K562 (cell line): ENCODE measurements around the gene CORIN. TPM values are rescaled to one million over a fixed set of nuclear protein-coding genes. Genes with fewer than 3 reads are reported as not detected.
A peak's percentile ranks its signal among the peaks of the same experiment; 100 is the strongest.

Source experiments
- ATAC-seq: fragments of 200-7000 bp; cut with Tn5 transposase; 3 replicates; pipeline ENCODE4 v1.9.1; 2020; ENCODE audit warnings: moderate library complexity
- BruUV-seq: library from RNA; stranded (reverse); fragments of 400-500 nt; replicated peaks from 2 replicates; lab custom pipeline; 2021; lab: Mats Ljungman, UMichigan
- CTCF ChIA-PET: fragments of 300-600 bp; formaldehyde crosslinking; extraction: SDS; loops from one replicate; lab custom pipeline; 2021; ENCODE audit warnings: low intra/inter-chr PET ratio; lab: Yijun Ruan, JAX
- POLR2A ChIA-PET: fragments of 300-600, 350-650 bp; sonication (Branson Sonifier 250); formaldehyde crosslinking; extraction: SDS; loops from one replicate; lab custom pipeline; 2021; ENCODE audit warnings: antibody characterized with exemption, inconsistent platforms; lab: Yijun Ruan, JAX
- DNase-seq, 4 experiments: peaks; one replicate each; pipeline versions ENCODE4 v3.0.0 to v3.0.0-alpha.2; 2011 to 2018; ENCODE audit warnings: low spot score in 3 of 4, mixed read lengths in 3 of 4; ENCODE audit errors: extremely low read depth in 1 of 4
- FAIRE-seq: peaks from 2 replicates; lab custom pipeline; 2011; peaks lifted over from hg19 to GRCh38; lab: Jason Lieb, UNC
- H2AFZ ChIP-seq: 2 replicates; pipeline ENCODE4 v1.6.0; 2011; ENCODE audit warnings: low read depth, low read length, control low read depth, inconsistent platforms
- H3K27ac ChIP-seq: fragments of 200-600 bp; 3 replicates; pipeline ENCODE4 v1.8.0; 2011; ENCODE audit warnings: low read depth, mild to moderate bottlenecking, control low read depth, inconsistent platforms, low read length, moderate library complexity, mixed read lengths; ENCODE audit errors: extremely low read depth
- H3K27me3 ChIP-seq, 2 experiments: fragments of 300-600 bp in 1 of 2; 2 replicates in 1 of 2; 3 replicates in 1 of 2; pipeline versions ENCODE4 v1.6.0 to v1.8.0; 2011; ENCODE audit warnings: inconsistent platforms in 2 of 2, low read length in 2 of 2, mild to moderate bottlenecking in 1 of 2, mixed read lengths in 1 of 2, moderate library complexity in 1 of 2; ENCODE audit not compliant: control insufficient read depth in 2 of 2, insufficient read depth in 2 of 2
- H3K36me3 ChIP-seq: fragments of 300-600 bp; 3 replicates; pipeline ENCODE4 v1.8.0; 2011; ENCODE audit warnings: mild to moderate bottlenecking, low read length, inconsistent platforms; ENCODE audit not compliant: control insufficient read depth, insufficient read depth
- H3K4me1 ChIP-seq, 2 experiments: fragments of 200-600 bp in 1 of 2; replicated peaks in 1 of 2; 2 replicates in 1 of 2; 3 replicates in 1 of 2; pipeline versions ENCODE4 v1.5.1 to v1.8.0; 2011; ENCODE audit warnings: inconsistent platforms in 2 of 2, low read length in 2 of 2, mild to moderate bottlenecking in 1 of 2, mixed read lengths in 1 of 2, moderate library complexity in 1 of 2; ENCODE audit not compliant: control insufficient read depth in 2 of 2, insufficient read depth in 2 of 2
- H3K4me2 ChIP-seq: 2 replicates; pipeline ENCODE4 v1.6.1; 2011; ENCODE audit warnings: low read length, control low read depth, inconsistent platforms, mixed read lengths; ENCODE audit not compliant: insufficient read depth
- H3K4me3 ChIP-seq: fragments of 200-600 bp; sonication (generic), shearing (Covaris generic); 2 replicates; pipeline ENCODE4 v1.5.1; 2016; ENCODE audit warnings: control low read depth, inconsistent platforms
- H3K79me2 ChIP-seq: fragments of 200-600 bp; 3 replicates; pipeline ENCODE4 v1.8.0; 2011; ENCODE audit warnings: low read length, inconsistent platforms; ENCODE audit not compliant: control insufficient read depth, insufficient read depth
- H3K9ac ChIP-seq, 2 experiments: 2 replicates each; pipeline versions ENCODE4 v1.6.0 to v1.6.1; 2011; ENCODE audit warnings: low read depth in 2 of 2, low read length in 2 of 2, control low read depth in 1 of 2, inconsistent platforms in 1 of 2, mild to moderate bottlenecking in 1 of 2, mixed read lengths in 1 of 2; ENCODE audit not compliant: insufficient read depth in 1 of 2
- H3K9me1 ChIP-seq: one replicate; pipeline ENCODE4 v1.6.0; 2011; ENCODE audit warnings: inconsistent platforms, mild to moderate bottlenecking, low read length, moderate library complexity; ENCODE audit not compliant: control insufficient read depth, insufficient read depth
- H3K9me3 ChIP-seq: replicated peaks from 2 replicates; pipeline ENCODE4 v1.5.1; 2011; ENCODE audit warnings: low read depth, low read length, inconsistent platforms; ENCODE audit not compliant: control insufficient read depth, insufficient read depth
- H4K20me1 ChIP-seq: replicated peaks from 2 replicates; pipeline ENCODE4 v1.6.1; 2011; ENCODE audit warnings: low read length, inconsistent platforms, mixed read lengths; ENCODE audit not compliant: control insufficient read depth, insufficient read depth
- CREB5 ChIP-seq: fragments of 250-450 bp; sonication (Bioruptor Pico); IDR thresholded peaks from 2 replicates; pipeline ENCODE4 v1.5.0; 2020; ENCODE audit warnings: mild to moderate bottlenecking
- E2F6 ChIP-seq, 2 experiments: IDR thresholded peaks; 2 replicates each; pipeline ENCODE4 v1.6.1; 2011; ENCODE audit warnings: borderline replicate concordance in 1 of 2, control low read depth in 1 of 2, low read depth in 1 of 2, low read length in 1 of 2, mild to moderate bottlenecking in 1 of 2, mixed read lengths in 1 of 2, moderate library complexity in 1 of 2; ENCODE audit not compliant: insufficient read depth in 1 of 2, insufficient read length in 1 of 2, poor library complexity in 1 of 2, severe bottlenecking in 1 of 2; ENCODE audit errors: extremely low read depth in 1 of 2
- NRF1 ChIP-seq, 2 experiments: fragments of 450-650 bp; IDR thresholded peaks in 1 of 2; conservative IDR thresholded peaks in 1 of 2; 2 replicates each; pipeline ENCODE4 v1.6.1; 2014; ENCODE audit warnings: mild to moderate bottlenecking in 2 of 2
- NUFIP1 ChIP-seq: fragments of 450-650 bp; IDR thresholded peaks from 2 replicates; pipeline ENCODE4 v1.6.1; 2018; ENCODE audit not compliant: partially characterized antibody
- REST ChIP-seq, 2 experiments: fragments of 450-650 bp; formaldehyde crosslinking in 1 of 2; IDR thresholded peaks; 2 replicates each; pipeline versions ENCODE4 v1.4.0 to v1.6.1; 2014 to 2020; ENCODE audit warnings: mild to moderate bottlenecking in 2 of 2, borderline replicate concordance in 1 of 2, low read depth in 1 of 2
- SAFB2 ChIP-seq: fragments of 200-400 bp; formaldehyde crosslinking; IDR thresholded peaks from 2 replicates; pipeline ENCODE4 v1.6.1; 2018; ENCODE audit warnings: borderline replicate concordance, low read length, low read depth, moderate library complexity; ENCODE audit not compliant: severe bottlenecking
- YY1 ChIP-seq, 3 experiments: IDR thresholded peaks; 2 replicates each; pipeline ENCODE4 v1.6.1; 2011; ENCODE audit warnings: low read length in 2 of 3, mild to moderate bottlenecking in 2 of 3, moderate library complexity in 2 of 3, borderline replicate concordance in 1 of 3, control low read depth in 1 of 3, low read depth in 1 of 3; ENCODE audit not compliant: insufficient read depth in 3 of 3, insufficient replicate concordance in 2 of 3, control insufficient read depth in 1 of 3, insufficient read length in 1 of 3; ENCODE audit errors: extremely low read depth in 1 of 3
- ZNF140 ChIP-seq: fragments of 250-450 bp; sonication (Bioruptor Pico); IDR thresholded peaks from 2 replicates; pipeline ENCODE4 v1.8.0; 2021; ENCODE audit warnings: moderate library complexity, mild to moderate bottlenecking, inconsistent platforms
- ZNF311 ChIP-seq: fragments of 250-450 bp; sonication (Bioruptor Pico); IDR thresholded peaks from 2 replicates; pipeline ENCODE4 v1.4.0; 2020; ENCODE audit warnings: mild to moderate bottlenecking, moderate library complexity
- ZNF717 ChIP-seq: fragments of 250-450 bp; sonication (Bioruptor Pico); IDR thresholded peaks from 2 replicates; pipeline ENCODE4 v1.5.0; 2021
- WGBS: fragments of 100-300 bp; shearing (Covaris generic); methylation state at CpG from one replicate; pipeline ENCODE4 v1.1.6; 2016; ENCODE audit warnings: low coverage, mixed read lengths; ENCODE audit not compliant: insufficient coverage; ENCODE audit errors: missing lambda C conversion rate; 5-methylcytosine and 5-hydroxymethylcytosine counted together
- in situ Hi-C: fragments of 300-500 bp; cut with MboI; formaldehyde crosslinking; loops from 4 replicates; pipeline ENCODE4 v1.15.0; 2018; ENCODE audit warnings: inconsistent platforms, mixed read lengths
- intact Hi-C: fragments of 100-400 bp; cut with micrococcal nuclease; formaldehyde crosslinking; loops from 2 replicates; pipeline ENCODE4 v1.14.2; 2022
- polyA plus RNA-seq, 8 experiments: library from polyadenylated mRNA; depleted of rRNA in 4 of 8; stranded (reverse) in 5 of 8; unstranded in 3 of 8; fragments of >200 nt; fragmentation: Nextera tagmentation in 2 of 8; fragmentation: Illumina TruSeq in 1 of 8; extraction: Ambion mirVana in 2 of 8; extraction: Trizol in 1 of 8; gene quantifications; 2 replicates each; pipeline versions ENCODE4 v1.2.1 to v1.2.3, GENCODE V29; 2011 to 2014; ENCODE audit warnings: inconsistent platforms in 1 of 8, missing spikeins in 1 of 8
- total RNA-seq, 7 experiments: library from RNA; depleted of rRNA in 6 of 7; stranded (reverse); fragments of >200 nt in 6 of 7; fragmentation: Illumina TruSeq in 2 of 7; extraction: Trizol in 2 of 7; gene quantifications; 2 replicates each; pipeline versions ENCODE4 v1.2.1 to v1.2.3, GENCODE V29; 2011 to 2021; ENCODE audit warnings: low replicate concordance in 1 of 7

Gene CORIN
- total and polyA plus RNA-seq, 9 of the 15 experiments (the other 6 are each of a cell fraction or from before 2014, with no cell fraction given), result 0.04 to 0.31 (median 0.08) TPM; not detected in 4

- ChIA-PET CTCF (no interaction called here), POLR2A (interaction anchor here (0.6 kb wide), 2 partner anchors 414 to 1261 kb away, joined by 3 read pairs; no protein-coding TSS in a partner anchor)
- no TSS peak for BruUV-seq
- Histone ChIP-seq H3K36me3 (no peaks in the 10 kb centered on the region), H3K4me3 (no peak overlapping the region), H3K9me1 (no peaks in the 10 kb centered on the region), H3K4me2 (no peak overlapping the region), H3K27me3 (peaks cover 6% of the 10 kb centered on the region in 2 experiments; a peak in 2 of 5 replicates), H4K20me1 (no peaks in the 10 kb centered on the region), H2AFZ (peak overlapping the region; percentile 46; the same call in 1 of the 2 replicates), H3K79me2 (no peaks in the 10 kb centered on the region), H3K9ac (no peak overlapping the region), H3K4me1 (no peaks in the 10 kb centered on the region), H3K27ac (no peak overlapping the region), H3K9me3 (no peaks in the 10 kb centered on the region)
- in situ Hi-C loops (no loop called here), intact Hi-C loops (no loop called here)
- 6% methylated on average over 8 of the region's 8 CpGs for WGBS
- ATAC-seq (peak; percentile 87), FAIRE-seq (no peak), DNase-seq (peak in 1 of 4 experiments; percentile 13)
- TF ChIP-seq REST (IDR thresholded peaks at IDR 0.05; ENCODE audit: borderline replicate concordance), result no peak
- TF ChIP-seq REST (CRISPR knock-in tag; IDR thresholded peaks at IDR 0.05; ENCODE audit: low read depth), result no peak
- no peak for TF ChIP-seq ZNF311 (CRISPR knock-in tag)
- TF ChIP-seq SAFB2, result no peak
- peak in 1 of 2 experiments; percentile 22 for TF ChIP-seq E2F6 (IDR thresholded peaks at IDR 0.05; ENCODE audit: borderline replicate concordance in 1 of 2, extremely low read depth in 1 of 2, insufficient read depth in 1 of 2, insufficient read length in 1 of 2, low read depth in 1 of 2, low read length in 1 of 2, poor library complexity in 1 of 2, severe bottlenecking in 1 of 2)
- TF ChIP-seq NRF1 (conservative IDR thresholded peaks at IDR 0.05 in 1 of 2, IDR thresholded peaks at IDR 0.05 in 1 of 2), result peak; percentile 30 to 43; a peak in 3 of 4 replicates
- no peak for TF ChIP-seq CREB5 (CRISPR knock-in tag)
- no peak for TF ChIP-seq NUFIP1
- TF ChIP-seq ZNF717, result no peak
- no peak for TF ChIP-seq YY1 (IDR thresholded peaks at IDR 0.05; ENCODE audit: borderline replicate concordance in 1 of 3, control insufficient read depth in 1 of 3, extremely low read depth in 1 of 3, insufficient read depth in 3 of 3, insufficient read length in 1 of 3, insufficient replicate concordance in 2 of 3, low read depth in 1 of 3, low read length in 2 of 3)
- no peak for TF ChIP-seq ZNF140 (CRISPR knock-in tag)
These were observed 47.8 kb downstream of the CORIN start for GRCh38 chr4:47790105-47790504.
